ENCODE data around the gene DENND5A. TPM values are rescaled to one million over a fixed set of nuclear protein-coding genes. Genes with fewer than 3 reads are reported as not detected.
"Not testable (repeated sequence)": the region's sequence is repeated elsewhere in the genome, so short reads cannot be mapped to it uniquely, and the experiment has no call there.

DENND5A gene
- total RNA-seq, 2 experiments from 2014 or later, result 4.0 to 10.5 TPM

- Histone ChIP-seq H3K4me1 (ENCODE audit: insufficient read depth, low read length, poor library complexity, severe bottlenecking) (no peaks in the 10 kb centered on the region), H3K79me2 (ENCODE audit: insufficient read depth, low read depth, low read length) (no peaks in the 10 kb centered on the region), H3K9me2 (ENCODE audit: insufficient read depth, low read length) (no peaks in the 10 kb centered on the region), H4K20me1 (ENCODE audit: insufficient read depth, low read length) (no peaks in the 10 kb centered on the region), H3K4me3 (ENCODE audit: low read depth, low read length, poor library complexity, severe bottlenecking) (no peak overlapping the region), H3K9me3 (ENCODE audit: low read length) (0 out of 2 replicates have a peak, but pooled peaks cover 6% of the 10 kb centered on the region), H3K27ac (ENCODE audit: low read depth, low read length, poor library complexity, severe bottlenecking) (no peak overlapping the region), H3K36me3 (ENCODE audit: insufficient read depth, low read length) (no peaks in the 10 kb centered on the region), H3K4me2 (ENCODE audit: low read length) (no peak overlapping the region), H2AFZ (ENCODE audit: low read length) (no peak overlapping the region)
- DNase-seq (ENCODE audit: low spot score), result no peak
- BruUV-seq (replicated peaks), result no TSS peak
- POLR2A ChIA-PET, result no interaction called here
- CTCF ChIA-PET (ENCODE audit: unreplicated experiment), result no interaction called here
- no peak for TF ChIP-seq EZH2phosphoT487 (IDR thresholded peaks at IDR 0.05; ENCODE audit: borderline replicate concordance, low read depth, low read length)
- TF ChIP-seq CTCF (conservative IDR thresholded peaks at IDR 0.05; ENCODE audit: low read length), result no peak
- intact Hi-C loops (cut with micrococcal nuclease; ENCODE audit: unreplicated experiment), result no loop called here
Observed at GRCh38 chr11:9192561-9192960, 72.6 kb downstream of the DENND5A start.

- BruUV-seq (replicated peaks); H2AFZ ChIP-seq (ENCODE audit: low read length); CTCF ChIA-PET (ENCODE audit: unreplicated experiment); H3K4me2 ChIP-seq (ENCODE audit: low read length); H3K4me3 ChIP-seq (ENCODE audit: low read depth, low read length, poor library complexity, severe bottlenecking); H3K79me2 ChIP-seq (ENCODE audit: insufficient read depth, low read depth, low read length); H3K27ac ChIP-seq (ENCODE audit: low read depth, low read length, poor library complexity, severe bottlenecking); intact Hi-C loops (cut with micrococcal nuclease; ENCODE audit: unreplicated experiment); H3K9me2 ChIP-seq (ENCODE audit: insufficient read depth, low read length); H4K20me1 ChIP-seq (ENCODE audit: insufficient read depth, low read length); H3K9me3 ChIP-seq (ENCODE audit: low read length); H3K4me1 ChIP-seq (ENCODE audit: insufficient read depth, low read length, poor library complexity, severe bottlenecking); H3K36me3 ChIP-seq (ENCODE audit: insufficient read depth, low read length); DNase-seq (ENCODE audit: low spot score): not testable (repeated sequence)
- POLR2A ChIA-PET, result interaction anchor here (0.6 to 1.0 kb wide), 2 partner anchors 227 to 269 kb away, joined by 3 read pairs; no protein-coding TSS in a partner anchor
Observed at GRCh38 chr11:9190326-9191016, 74.7 kb downstream of the DENND5A start.

- H3K36me3 ChIP-seq (ENCODE audit: insufficient read depth, low read length); CTCF ChIA-PET (ENCODE audit: unreplicated experiment); H2AFZ ChIP-seq (ENCODE audit: low read length); intact Hi-C loops (cut with micrococcal nuclease; ENCODE audit: unreplicated experiment); H3K4me2 ChIP-seq (ENCODE audit: low read length); H3K4me3 ChIP-seq (ENCODE audit: low read depth, low read length, poor library complexity, severe bottlenecking); H3K4me1 ChIP-seq (ENCODE audit: insufficient read depth, low read length, poor library complexity, severe bottlenecking); H3K79me2 ChIP-seq (ENCODE audit: insufficient read depth, low read depth, low read length); DNase-seq (ENCODE audit: low spot score); POLR2A ChIA-PET; H3K27ac ChIP-seq (ENCODE audit: low read depth, low read length, poor library complexity, severe bottlenecking); H3K9me3 ChIP-seq (ENCODE audit: low read length); H3K9me2 ChIP-seq (ENCODE audit: insufficient read depth, low read length); H4K20me1 ChIP-seq (ENCODE audit: insufficient read depth, low read length); BruUV-seq (replicated peaks): not testable (repeated sequence)
Observed at GRCh38 chr11:9188860-9189259, 76.3 kb downstream of the DENND5A start.

- CTCF ChIA-PET (ENCODE audit: unreplicated experiment), result no interaction called here
- no peaks in the 10 kb centered on the region for H3K36me3 ChIP-seq (ENCODE audit: insufficient read depth, low read length)
- no peaks in the 10 kb centered on the region for H3K79me2 ChIP-seq (ENCODE audit: insufficient read depth, low read depth, low read length)
- no peak overlapping the region for H3K27ac ChIP-seq (ENCODE audit: low read depth, low read length, poor library complexity, severe bottlenecking)
- H3K9me2 ChIP-seq (ENCODE audit: insufficient read depth, low read length), result no peaks in the 10 kb centered on the region
- no TSS peak for BruUV-seq (replicated peaks)
- H3K9me3 ChIP-seq (ENCODE audit: low read length), result 0 out of 2 replicates have a peak, but pooled peaks cover 6% of the 10 kb centered on the region
- no peak overlapping the region for H2AFZ ChIP-seq (ENCODE audit: low read length)
- POLR2A ChIA-PET, result no interaction called here
- intact Hi-C loops (cut with micrococcal nuclease; ENCODE audit: unreplicated experiment), result no loop called here
- no peak overlapping the region for H3K4me2 ChIP-seq (ENCODE audit: low read length)
- no peak overlapping the region for H3K4me3 ChIP-seq (ENCODE audit: low read depth, low read length, poor library complexity, severe bottlenecking)
- no peak for TF ChIP-seq EZH2phosphoT487 (IDR thresholded peaks at IDR 0.05; ENCODE audit: borderline replicate concordance, low read depth, low read length)
- no peak for TF ChIP-seq CTCF (conservative IDR thresholded peaks at IDR 0.05; ENCODE audit: low read length)
- no peak for DNase-seq (ENCODE audit: low spot score)
- H3K4me1 ChIP-seq (ENCODE audit: insufficient read depth, low read length, poor library complexity, severe bottlenecking), result no peaks in the 10 kb centered on the region
- H4K20me1 ChIP-seq (ENCODE audit: insufficient read depth, low read length), result no peaks in the 10 kb centered on the region
Observed at GRCh38 chr11:9187616-9188015, 77.5 kb downstream of the DENND5A start.
